Measurements from ENCODE around the gene LY86. TPM values are rescaled to one million over a fixed set of nuclear protein-coding genes. Genes with fewer than 3 reads are reported as not detected.

Gene LY86
- total and polyA plus RNA-seq, 10 of the 15 experiments (the other 5 are each of a cell fraction or from before 2014, with no cell fraction given), result 68.2 to 457 (median 128) TPM

DNA sequence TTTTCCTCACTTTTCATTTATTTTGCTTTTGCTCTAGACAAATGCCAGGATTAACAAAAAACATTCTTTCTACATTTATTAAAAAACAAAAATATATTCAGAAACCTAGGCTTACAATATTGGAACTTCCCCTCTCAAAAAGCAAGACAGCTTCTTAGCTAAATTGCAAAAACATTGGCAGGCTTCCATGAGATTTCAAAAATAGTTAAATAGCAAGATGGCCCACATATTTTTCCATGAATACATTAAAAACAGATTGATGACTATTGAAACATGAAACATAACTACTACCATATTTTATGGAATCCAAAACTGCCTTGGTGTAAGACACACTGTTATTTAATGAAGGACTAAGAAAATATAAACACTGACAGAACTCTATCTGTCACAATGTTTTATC is 92.0 kb downstream of the LY86 start:
- RAD21 ChIA-PET (ENCODE audit: unreplicated experiment), result interaction anchor here (1.0 to 1.7 kb wide), 3 partner anchors 78 to 92 kb away, joined by 3 to 5 read pairs (median 3); partner anchors contain the start of gene LY86
- H3K27me3 ChIP-seq (replicated peaks in 1 of 2; ENCODE audit: control insufficient read depth in 2 of 2, insufficient read depth in 2 of 2, low read length in 1 of 2), result no peaks in the 10 kb centered on the region
- SMC1A ChIA-PET (ENCODE audit: uncharacterized antibody, unreplicated experiment), result interaction anchor here (0.8 to 3.8 kb wide), 9 partner anchors 13 to 562 kb away, joined by 3 to 22 read pairs (median 4); partner anchors contain the start of gene LY86
- H3K79me2 ChIP-seq (ENCODE audit: control insufficient read depth, insufficient read depth, low read length), result no peaks in the 10 kb centered on the region
- no peak overlapping the region for H2AFZ ChIP-seq (ENCODE audit: control insufficient read depth, low read depth, low read length)
- H3K4me3 ChIP-seq, result no peak overlapping the region
- no peaks in the 10 kb centered on the region for H4K20me1 ChIP-seq (ENCODE audit: control insufficient read depth, insufficient read depth)
- no peak overlapping the region for H3K27ac ChIP-seq (ENCODE audit: control insufficient read depth, insufficient read depth)
- POLR2A ChIA-PET, result interaction anchor here (1.3 kb wide), 1 partner anchor 91 kb away, joined by 4 read pairs; the partner anchor contains the start of gene LY86
- DNase-seq (ENCODE audit: low read depth, low spot score) (no peak), FAIRE-seq (no peak), ATAC-seq (no peak)
- H3K36me3 ChIP-seq (ENCODE audit: control insufficient read depth in 2 of 2, insufficient read depth in 2 of 2, low read length in 1 of 2), result no peaks in the 10 kb centered on the region
- H3K9me3 ChIP-seq (replicated peaks; ENCODE audit: control insufficient read depth, insufficient read depth, low read length), result no peaks in the 10 kb centered on the region
- H3K4me1 ChIP-seq (ENCODE audit: control insufficient read depth, insufficient read depth, low read length), result peaks cover 22% of the 10 kb centered on the region
- CTCF ChIA-PET, result interaction anchor here (1.0 to 5.1 kb wide), 5 partner anchors 15 to 563 kb away, joined by 3 to 35 read pairs (median 4); no protein-coding TSS in a partner anchor
- in situ Hi-C loops (cut with MboI), result no loop called here
- no peak for TF ChIP-seq CHD2 (IDR thresholded peaks at IDR 0.05; ENCODE audit: borderline replicate concordance, low read depth, low read length)
- no peak for TF ChIP-seq IKZF2 (IDR thresholded peaks at IDR 0.05)
- TF ChIP-seq SUPT20H (IDR thresholded peaks at IDR 0.05; ENCODE audit: borderline replicate concordance, control insufficient read depth, low read depth, low read length), result no peak
- TF ChIP-seq, protein P1, sequence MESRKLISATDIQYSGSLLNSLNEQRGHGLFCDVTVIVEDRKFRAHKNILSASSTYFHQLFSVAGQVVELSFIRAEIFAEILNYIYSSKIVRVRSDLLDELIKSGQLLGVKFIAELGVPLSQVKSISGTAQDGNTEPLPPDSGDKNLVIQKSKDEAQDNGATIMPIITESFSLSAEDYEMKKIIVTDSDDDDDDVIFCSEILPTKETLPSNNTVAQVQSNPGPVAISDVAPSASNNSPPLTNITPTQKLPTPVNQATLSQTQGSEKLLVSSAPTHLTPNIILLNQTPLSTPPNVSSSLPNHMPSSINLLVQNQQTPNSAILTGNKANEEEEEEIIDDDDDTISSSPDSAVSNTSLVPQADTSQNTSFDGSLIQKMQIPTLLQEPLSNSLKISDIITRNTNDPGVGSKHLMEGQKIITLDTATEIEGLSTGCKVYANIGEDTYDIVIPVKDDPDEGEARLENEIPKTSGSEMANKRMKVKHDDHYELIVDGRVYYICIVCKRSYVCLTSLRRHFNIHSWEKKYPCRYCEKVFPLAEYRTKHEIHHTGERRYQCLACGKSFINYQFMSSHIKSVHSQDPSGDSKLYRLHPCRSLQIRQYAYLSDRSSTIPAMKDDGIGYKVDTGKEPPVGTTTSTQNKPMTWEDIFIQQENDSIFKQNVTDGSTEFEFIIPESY (IDR thresholded peaks at IDR 0.05), result no peak
- TF ChIP-seq KLF5 (IDR thresholded peaks at IDR 0.05; ENCODE audit: partially characterized antibody), result no peak
- intact Hi-C loops (cut with micrococcal nuclease; ENCODE audit: unreplicated experiment), result loop anchor here (10.0 kb wide), 1 partner anchor 934 kb away; no protein-coding TSS in a partner anchor
- no peak overlapping the region for H3K9ac ChIP-seq (ENCODE audit: control insufficient read depth, insufficient read depth, low read length)
- H3K4me2 ChIP-seq (ENCODE audit: control insufficient read depth, insufficient read depth), result no peak overlapping the region
- BruUV-seq (replicated peaks), result no TSS peak

Data from GM12878 (cell line).